GM21447 (cell line): ENCODE results near the gene NFIX.

Experiments
- ATAC-seq: cut with Tn5 transposase; IDR thresholded peaks from one replicate; pipeline ENCODE4 v1.9.1; 2021; ENCODE audit not compliant: unreplicated experiment

The NFIX gene

GRCh38 chr19:13033819-13034611 is 38.7 kb downstream of the NFIX start:
- no peak for ATAC-seq

DNA sequence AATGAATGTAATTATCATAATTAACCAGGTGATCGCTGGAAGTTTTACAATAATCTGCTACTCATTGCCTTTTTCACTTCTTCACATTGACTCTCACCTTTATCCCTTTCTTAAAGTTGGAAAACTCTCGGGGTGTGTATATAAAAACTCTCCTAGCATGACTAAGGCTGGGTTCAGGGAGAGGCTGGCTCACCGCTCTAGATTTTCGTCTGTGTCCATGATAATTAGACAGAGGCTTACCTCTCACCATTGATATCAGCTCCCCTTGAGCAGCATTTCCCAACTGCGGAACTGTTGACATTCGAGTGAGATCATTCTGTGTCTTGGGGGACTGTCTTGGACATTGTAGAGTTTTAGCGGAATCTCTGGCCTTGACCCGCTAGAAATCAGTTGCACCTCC is 39.4 kb downstream of the NFIX start:
- ATAC-seq = no peak

DNA sequence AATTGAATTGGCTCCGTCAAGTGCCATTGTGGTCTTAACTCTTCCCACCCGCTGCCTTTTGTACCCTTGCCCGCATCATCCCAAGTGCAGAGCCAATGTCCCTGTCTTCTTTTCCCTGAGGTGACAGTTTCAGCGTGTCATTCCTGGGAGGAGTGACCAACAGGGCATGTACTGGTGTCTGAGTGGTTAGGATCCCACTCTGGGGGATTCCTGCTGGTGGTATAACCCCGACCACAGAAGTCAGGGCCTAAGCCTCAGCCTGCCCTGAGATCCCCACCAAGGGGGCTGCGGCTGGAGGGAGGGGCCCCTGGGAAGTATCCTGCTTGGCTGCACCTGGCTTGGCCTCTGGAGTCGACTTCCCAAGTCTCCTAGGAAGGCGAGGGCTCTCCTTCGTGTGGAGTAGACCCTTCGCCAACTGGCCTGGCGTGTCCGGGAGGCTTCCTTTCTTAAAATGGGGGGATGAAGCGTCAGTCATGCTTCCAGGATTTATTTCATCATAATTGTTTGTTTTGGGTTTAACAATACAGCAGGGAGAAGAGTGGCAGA is 40.6 kb downstream of the NFIX start:
- no peak for ATAC-seq

DNA sequence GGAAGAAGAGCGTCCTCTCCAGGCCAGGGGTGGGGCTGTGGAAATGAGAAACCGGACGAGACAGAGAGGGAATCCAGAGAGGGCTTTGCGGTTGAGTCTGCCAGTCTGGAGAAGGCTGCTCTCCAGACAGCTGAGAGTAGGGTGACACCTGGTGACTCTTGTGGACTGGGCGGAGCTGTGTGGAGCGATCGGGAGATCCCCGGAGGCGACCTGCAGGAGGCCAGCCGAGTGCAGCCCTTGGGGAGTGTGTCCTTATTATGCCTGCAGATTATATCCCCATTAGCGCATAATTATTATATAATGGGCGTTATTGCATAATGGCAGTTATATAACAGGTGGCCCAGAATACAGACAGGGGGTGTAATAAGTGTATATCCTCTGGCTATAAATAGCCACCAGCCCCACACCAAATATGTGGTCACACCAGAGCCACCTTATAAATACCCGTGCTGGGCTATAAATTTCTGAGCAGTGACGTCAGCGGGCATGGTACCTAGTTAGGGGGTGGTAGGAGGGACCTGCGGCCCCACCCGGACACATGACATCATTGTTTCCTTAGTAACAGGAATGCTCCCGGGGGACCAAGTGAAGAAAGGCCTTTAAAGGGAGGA is 41.2 kb downstream of the NFIX start:
- ATAC-seq = no peak

DNA sequence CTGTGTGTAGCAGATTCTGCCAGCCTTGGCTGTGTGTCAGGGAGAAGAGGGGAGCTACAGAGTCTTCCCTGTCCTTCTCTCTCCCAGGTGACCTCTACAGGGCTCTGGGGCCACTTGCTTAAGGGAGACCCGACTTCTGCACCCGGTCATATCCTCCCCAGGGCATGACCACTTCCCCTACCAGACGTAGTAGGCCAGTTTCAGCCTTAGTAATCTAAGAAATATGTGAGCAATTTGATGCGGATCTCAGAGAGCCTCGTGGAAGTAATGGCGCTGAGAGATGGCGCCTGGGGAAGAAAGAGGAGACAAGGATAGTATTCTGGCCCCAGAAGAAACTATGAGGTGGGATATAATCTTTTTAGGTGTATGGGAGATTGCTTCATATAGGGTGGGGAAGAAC is 41.9 kb downstream of the NFIX start:
- ATAC-seq = no peak

DNA sequence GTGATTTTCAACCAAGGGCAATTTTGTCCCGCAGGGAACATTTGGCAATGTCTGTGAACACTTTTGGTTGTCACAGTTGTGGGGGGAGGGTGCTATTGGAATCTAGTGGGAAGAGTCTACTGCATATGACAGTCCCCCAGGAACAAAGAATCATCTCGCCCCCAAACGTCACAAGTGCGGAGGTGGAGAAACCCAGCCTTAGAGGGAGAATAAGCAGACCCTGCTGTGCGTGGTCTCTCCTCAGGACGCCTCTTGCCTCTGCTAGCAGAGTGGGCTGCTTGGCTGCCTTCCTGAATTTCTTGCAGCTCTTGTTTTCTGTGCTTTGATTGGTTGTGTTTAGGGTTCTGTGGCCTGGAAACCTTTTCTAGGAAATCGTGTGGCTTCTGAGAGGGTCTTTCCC is 42.5 kb downstream of the NFIX start:
- ATAC-seq = no peak

GRCh38 chr19:13038306-13039210 is 43.3 kb downstream of the NFIX start:
- no peak for ATAC-seq

DNA sequence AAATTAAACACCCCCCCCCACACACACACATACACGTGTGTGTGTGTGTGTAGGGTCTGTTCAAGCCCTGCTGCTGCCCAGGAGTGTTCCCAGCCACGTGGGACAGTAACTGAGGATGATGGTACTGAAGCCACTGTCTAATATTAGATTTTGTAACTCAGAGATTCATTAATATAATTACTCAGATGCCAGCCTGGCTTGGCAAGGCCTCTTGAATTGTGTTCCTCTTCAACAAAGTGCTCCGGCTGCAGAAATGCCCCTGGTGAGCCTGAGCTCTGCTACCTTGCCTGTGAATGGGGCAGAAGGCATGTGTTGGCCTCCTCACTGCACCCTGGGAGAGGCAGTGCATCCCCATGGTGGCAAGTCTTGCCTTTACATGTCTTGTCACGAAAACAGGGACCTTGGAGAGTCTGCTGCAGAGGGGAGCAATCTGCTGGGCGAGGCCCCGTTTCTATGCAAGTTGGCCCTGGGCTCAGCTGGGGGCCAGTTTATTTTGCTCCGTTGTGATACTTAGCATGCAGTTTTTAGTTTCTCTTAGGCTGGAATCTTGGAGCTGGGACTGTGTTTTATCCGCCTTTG is 44.0 kb downstream of the NFIX start:
- ATAC-seq = no peak

DNA sequence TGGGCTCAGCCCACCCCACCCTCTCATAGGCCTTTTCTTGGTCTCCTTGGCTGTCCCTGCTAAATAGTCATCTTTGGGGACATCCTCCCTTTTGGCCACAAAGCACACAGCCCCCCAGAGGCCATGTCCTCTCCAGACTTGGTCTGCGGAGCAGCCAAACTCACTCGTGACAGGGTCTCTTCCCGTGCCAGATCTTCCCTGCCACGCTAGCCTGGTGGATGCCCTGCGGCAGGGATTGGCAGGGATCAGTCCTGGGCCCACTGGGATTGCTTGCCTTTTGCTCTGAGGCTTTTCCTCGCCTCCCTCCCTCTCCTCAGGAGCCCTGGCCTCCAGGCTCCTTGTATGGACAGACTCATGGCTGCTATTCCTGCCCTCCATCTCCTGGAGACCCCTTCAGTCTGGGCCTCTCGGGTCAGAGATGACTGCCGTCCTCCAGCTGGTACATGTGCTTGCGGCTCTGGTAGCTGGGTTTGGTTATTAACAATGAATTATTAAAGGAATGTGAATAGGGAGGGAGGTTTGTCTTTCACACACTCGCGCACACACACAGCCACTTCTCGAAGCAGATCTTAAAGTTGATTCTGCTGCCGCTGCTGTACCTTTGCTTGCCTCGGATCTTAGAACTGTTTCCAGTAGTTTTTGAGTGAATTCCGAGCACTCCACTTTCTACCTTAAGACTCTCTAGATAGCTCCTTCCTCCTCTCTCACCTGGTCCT is 45.1 kb downstream of the NFIX start:
- ATAC-seq = no peak

DNA sequence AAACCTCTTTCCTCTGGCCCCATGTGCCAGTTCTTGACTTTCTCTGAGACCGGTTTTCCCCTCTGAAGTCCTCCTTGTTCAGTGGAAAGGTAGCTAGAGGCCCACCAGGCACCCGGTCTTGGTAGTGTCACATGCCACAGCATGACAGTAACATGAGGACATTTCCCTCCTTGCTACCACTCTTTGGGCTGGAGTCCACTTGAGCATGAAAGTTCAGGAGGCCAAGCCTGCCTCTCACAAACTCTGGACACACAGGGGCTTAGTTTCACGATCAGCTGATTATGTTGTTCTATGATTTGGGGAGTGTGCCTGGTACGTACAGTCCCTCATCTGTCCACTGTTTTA is 45.6 kb downstream of the NFIX start:
- ATAC-seq = no peak

GRCh38 chr19:13042443-13043130 is 47.3 kb downstream of the NFIX start:
- ATAC-seq = no peak

DNA sequence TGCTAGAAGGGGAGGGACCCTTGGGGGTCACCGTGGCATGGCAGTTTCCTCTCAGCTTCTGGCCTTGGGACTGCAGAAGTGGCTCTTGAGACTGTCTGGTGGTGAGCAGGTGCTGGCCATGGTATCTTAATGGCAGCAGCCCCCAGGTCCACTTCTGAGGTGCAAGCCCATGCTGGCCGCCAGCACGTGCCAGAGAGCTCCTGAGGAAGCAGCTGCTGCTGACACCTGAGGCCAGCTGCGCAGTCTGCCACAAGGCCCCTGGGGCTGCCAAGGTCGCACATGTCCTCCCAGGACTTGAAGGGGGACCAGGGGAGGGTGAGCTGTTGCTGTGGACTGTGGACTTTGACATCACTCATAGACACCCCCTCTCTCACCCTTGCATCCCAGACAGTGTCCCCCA is 48.0 kb downstream of the NFIX start:
- no peak for ATAC-seq

- no peak for ATAC-seq
Observed at GRCh38 chr19:13044231-13044836, 49.1 kb downstream of the NFIX start.

GRCh38 chr19:13045812-13046211 is 50.5 kb downstream of the NFIX start:
- no peak for ATAC-seq

- ATAC-seq = no peak
Observed at GRCh38 chr19:13047374-13047773, 52.1 kb downstream of the NFIX start.

- no peak for ATAC-seq
Observed at GRCh38 chr19:13050274-13050673, 55.0 kb downstream of the NFIX start.

GRCh38 chr19:13051557-13052165 is 56.4 kb downstream of the NFIX start:
- ATAC-seq = no peak

GRCh38 chr19:13052447-13053175 is 57.3 kb downstream of the NFIX start:
- ATAC-seq = no peak
